GM23338 (cell line): ENCODE results near the gene TMED10. TPM values are rescaled to one million over a fixed set of nuclear protein-coding genes. Genes with fewer than 3 reads are reported as not detected.

ENCODE experiments used
- ATAC-seq: fragments of 200-7000 bp; cut with Tn5 transposase; 3 replicates; pipeline ENCODE4 v1.9.1; 2020
- DNase-seq: peaks from one replicate; pipeline ENCODE4 v3.0.0-alpha.2; 2015; ENCODE audit warnings: low spot score
- H2AFZ ChIP-seq: fragments of 200-600 bp; sonication (generic); 2 replicates; pipeline ENCODE4 v1.8.0; 2016; ENCODE audit warnings: antibody characterized with exemption, mild to moderate bottlenecking, moderate library complexity
- H3F3A ChIP-seq: fragments of 200-600 bp; sonication (generic); replicated peaks from 2 replicates; pipeline ENCODE4 v1.8.0; 2017; ENCODE audit warnings: antibody characterized with exemption, mixed run types, low read depth
- H3K27ac ChIP-seq: fragments of 200-600 bp; sonication (generic); 2 replicates; pipeline ENCODE4 v1.6.1; 2016; ENCODE audit warnings: low read depth
- H3K27me3 ChIP-seq: fragments of 200-600 bp; sonication (generic); 2 replicates; pipeline ENCODE4 v1.8.0; 2016; ENCODE audit warnings: mild to moderate bottlenecking, mixed run types, moderate library complexity; ENCODE audit not compliant: insufficient read depth
- H3K36me3 ChIP-seq: fragments of 200-600 bp; sonication (generic); 2 replicates; pipeline ENCODE4 v1.8.0; 2016; ENCODE audit warnings: mild to moderate bottlenecking; ENCODE audit not compliant: insufficient read depth
- H3K4me1 ChIP-seq: fragments of 200-600 bp; sonication (generic); 2 replicates; pipeline ENCODE4 v1.8.0; 2016; ENCODE audit warnings: mild to moderate bottlenecking, moderate library complexity; ENCODE audit not compliant: insufficient read depth
- H3K4me2 ChIP-seq: fragments of 200-600 bp; sonication (generic); 2 replicates; pipeline ENCODE4 v1.7.1; 2017; ENCODE audit warnings: mixed run types
- H3K4me3 ChIP-seq: fragments of 200-600 bp; sonication (generic); 2 replicates; pipeline ENCODE4 v1.6.1; 2016; ENCODE audit warnings: mixed run types
- H3K79me2 ChIP-seq: fragments of 200-600 bp; sonication (generic); replicated peaks from 2 replicates; pipeline ENCODE4 v1.8.0; 2017; ENCODE audit warnings: mild to moderate bottlenecking; ENCODE audit not compliant: insufficient read depth
- H3K9me2 ChIP-seq: fragments of 200-600 bp; sonication (generic); 2 replicates; pipeline ENCODE4 v1.8.0; 2017; ENCODE audit not compliant: insufficient read depth
- H4K20me1 ChIP-seq: fragments of 200-600 bp; sonication (generic); replicated peaks from 2 replicates; pipeline ENCODE4 v1.8.0; 2017; ENCODE audit warnings: mild to moderate bottlenecking; ENCODE audit not compliant: insufficient read depth
- H3K27ac Mint-ChIP-seq: 2 replicates; pipeline ENCODE4 v1.8.0; 2020; ENCODE audit warnings: inconsistent platforms, mild to moderate bottlenecking, moderate library complexity, mixed read lengths
- H3K27me3 Mint-ChIP-seq: 3 replicates; pipeline ENCODE4 v1.8.0; 2022; ENCODE audit warnings: low read depth, mild to moderate bottlenecking, moderate library complexity, mixed read lengths, inconsistent platforms; ENCODE audit not compliant: insufficient read depth, poor library complexity
- H3K36me3 Mint-ChIP-seq: 3 replicates; pipeline ENCODE4 v1.8.0; 2021; ENCODE audit warnings: low read depth, mild to moderate bottlenecking, inconsistent platforms, moderate library complexity, mixed read lengths
- H3K4me1 Mint-ChIP-seq: 3 replicates; pipeline ENCODE4 v1.8.0; 2020; ENCODE audit warnings: mild to moderate bottlenecking, inconsistent platforms, mixed read lengths
- H3K4me3 Mint-ChIP-seq: 3 replicates; pipeline ENCODE4 v1.8.0; 2021; ENCODE audit warnings: moderate library complexity, mild to moderate bottlenecking, inconsistent platforms, mixed read lengths
- H3K9me3 Mint-ChIP-seq: 3 replicates; pipeline ENCODE4 v1.8.0; 2020; ENCODE audit warnings: moderate library complexity, mild to moderate bottlenecking, inconsistent platforms, mixed read lengths
- CREB1 ChIP-seq: fragments of 250-450 bp; sonication (Bioruptor Pico); IDR thresholded peaks from 2 replicates; pipeline ENCODE4 v1.5.0; 2020; ENCODE audit warnings: low read depth, mild to moderate bottlenecking, moderate library complexity
- EZH2 ChIP-seq: fragments of 200-600 bp; sonication (generic); IDR thresholded peaks from one replicate; pipeline ENCODE4 v1.8.0; 2017; ENCODE audit warnings: antibody characterized with exemption, mild to moderate bottlenecking, low read depth; ENCODE audit not compliant: unreplicated experiment
- EZH2phosphoT487 ChIP-seq: fragments of 200-600 bp; sonication (generic); IDR thresholded peaks from one replicate; pipeline ENCODE4 v1.8.1; 2018; ENCODE audit warnings: antibody characterized with exemption; ENCODE audit not compliant: unreplicated experiment
- JUNB ChIP-seq: IDR thresholded peaks from one replicate; pipeline ENCODE4 v1.6.1; 2016; ENCODE audit warnings: antibody characterized with exemption; ENCODE audit not compliant: unreplicated experiment
- NANOG ChIP-seq: IDR thresholded peaks from 2 replicates; pipeline ENCODE4 v1.6.1; 2016; ENCODE audit warnings: antibody characterized with exemption, borderline replicate concordance
- POLR2AphosphoS5 ChIP-seq: IDR thresholded peaks from 2 replicates; pipeline ENCODE4 v1.6.1; 2016; ENCODE audit warnings: antibody characterized with exemption, low read depth
- STAT1 ChIP-seq: IDR thresholded peaks from one replicate; pipeline ENCODE4 v1.6.1; 2016; ENCODE audit warnings: antibody characterized with exemption; ENCODE audit not compliant: unreplicated experiment
- ZNF114 ChIP-seq: fragments of 250-450 bp; sonication (Bioruptor Pico); IDR thresholded peaks from 2 replicates; pipeline ENCODE4 v1.5.0; 2020; ENCODE audit warnings: mild to moderate bottlenecking, moderate library complexity
- ZNF331 ChIP-seq: fragments of 250-450 bp; sonication (Bioruptor Pico); IDR thresholded peaks from 2 replicates; pipeline ENCODE4 v1.5.0; 2020; ENCODE audit warnings: low read depth, mild to moderate bottlenecking, moderate library complexity
- polyA plus RNA-seq: library from polyadenylated mRNA; unstranded; fragments of >200 nt; fragmentation: Nextera tagmentation; extraction: Ambion mirVana; gene quantifications from 2 replicates; pipeline ENCODE4 v1.2.1, GENCODE V29; 2016
- total RNA-seq: library from RNA; depleted of rRNA; stranded (reverse); fragments of >200 nt; shearing (Covaris generic); gene quantifications from 2 replicates; pipeline ENCODE4 v1.2.3, GENCODE V29; 2014
- TF ChIP-seq, protein P1 (sequence below): IDR thresholded peaks from 2 replicates; pipeline ENCODE4 v1.6.1; 2016; ENCODE audit warnings: antibody characterized with exemption
- TF ChIP-seq, protein P2 (sequence below): fragments of 250-450 bp; sonication (Bioruptor Pico); IDR thresholded peaks from 2 replicates; pipeline ENCODE4 v1.5.0; 2020; ENCODE audit warnings: mild to moderate bottlenecking, moderate library complexity
- TF ChIP-seq, protein P3 (sequence below): IDR thresholded peaks from one replicate; pipeline ENCODE4 v1.6.1; 2018; ENCODE audit warnings: antibody characterized with exemption; ENCODE audit not compliant: unreplicated experiment

The TMED10 gene
- total and polyA plus RNA-seq, 2 experiments from 2014 or later: 180 to 196 TPM

DNA sequence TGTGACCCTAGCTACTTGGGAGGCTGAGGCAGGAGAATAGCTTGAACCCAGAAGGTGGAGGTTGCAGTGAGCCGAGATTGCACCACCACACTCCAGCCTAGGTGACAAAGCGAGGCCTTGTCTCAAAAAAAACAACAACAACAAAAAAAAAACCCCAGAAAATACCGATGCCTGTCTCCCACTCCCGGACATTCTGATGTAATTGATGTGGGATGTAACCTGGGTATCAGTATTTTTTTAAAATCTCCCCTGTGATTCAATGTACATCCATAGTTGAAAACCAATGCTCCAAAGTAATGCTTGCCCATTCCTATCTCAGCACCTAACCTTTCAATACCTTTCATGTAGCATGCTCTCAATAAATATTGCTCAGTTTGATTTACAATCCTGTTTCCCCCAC, 11.7 kb upstream of the TMED10 start:
- no peak overlapping the region for H3K27ac ChIP-seq
- no peak for ATAC-seq
- H3K36me3 Mint-ChIP-seq: no peaks in the 10 kb centered on the region
- no peak overlapping the region for H3K27ac Mint-ChIP-seq
- no peaks in the 10 kb centered on the region for H3K79me2 ChIP-seq
- H3K4me1 Mint-ChIP-seq: no peaks in the 10 kb centered on the region
- TF ChIP-seq ZNF331: no peak
- no peak for TF ChIP-seq ZNF114 (CRISPR knock-in tag)
- TF ChIP-seq, protein P1, sequence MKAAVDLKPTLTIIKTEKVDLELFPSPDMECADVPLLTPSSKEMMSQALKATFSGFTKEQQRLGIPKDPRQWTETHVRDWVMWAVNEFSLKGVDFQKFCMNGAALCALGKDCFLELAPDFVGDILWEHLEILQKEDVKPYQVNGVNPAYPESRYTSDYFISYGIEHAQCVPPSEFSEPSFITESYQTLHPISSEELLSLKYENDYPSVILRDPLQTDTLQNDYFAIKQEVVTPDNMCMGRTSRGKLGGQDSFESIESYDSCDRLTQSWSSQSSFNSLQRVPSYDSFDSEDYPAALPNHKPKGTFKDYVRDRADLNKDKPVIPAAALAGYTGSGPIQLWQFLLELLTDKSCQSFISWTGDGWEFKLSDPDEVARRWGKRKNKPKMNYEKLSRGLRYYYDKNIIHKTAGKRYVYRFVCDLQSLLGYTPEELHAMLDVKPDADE: no peak
- TF ChIP-seq EZH2: no peak
- no peak for TF ChIP-seq POLR2AphosphoS5
- TF ChIP-seq NANOG: no peak
- TF ChIP-seq STAT1: no peak
- no peak for TF ChIP-seq CREB1 (CRISPR knock-in tag)
- TF ChIP-seq, protein P2, sequence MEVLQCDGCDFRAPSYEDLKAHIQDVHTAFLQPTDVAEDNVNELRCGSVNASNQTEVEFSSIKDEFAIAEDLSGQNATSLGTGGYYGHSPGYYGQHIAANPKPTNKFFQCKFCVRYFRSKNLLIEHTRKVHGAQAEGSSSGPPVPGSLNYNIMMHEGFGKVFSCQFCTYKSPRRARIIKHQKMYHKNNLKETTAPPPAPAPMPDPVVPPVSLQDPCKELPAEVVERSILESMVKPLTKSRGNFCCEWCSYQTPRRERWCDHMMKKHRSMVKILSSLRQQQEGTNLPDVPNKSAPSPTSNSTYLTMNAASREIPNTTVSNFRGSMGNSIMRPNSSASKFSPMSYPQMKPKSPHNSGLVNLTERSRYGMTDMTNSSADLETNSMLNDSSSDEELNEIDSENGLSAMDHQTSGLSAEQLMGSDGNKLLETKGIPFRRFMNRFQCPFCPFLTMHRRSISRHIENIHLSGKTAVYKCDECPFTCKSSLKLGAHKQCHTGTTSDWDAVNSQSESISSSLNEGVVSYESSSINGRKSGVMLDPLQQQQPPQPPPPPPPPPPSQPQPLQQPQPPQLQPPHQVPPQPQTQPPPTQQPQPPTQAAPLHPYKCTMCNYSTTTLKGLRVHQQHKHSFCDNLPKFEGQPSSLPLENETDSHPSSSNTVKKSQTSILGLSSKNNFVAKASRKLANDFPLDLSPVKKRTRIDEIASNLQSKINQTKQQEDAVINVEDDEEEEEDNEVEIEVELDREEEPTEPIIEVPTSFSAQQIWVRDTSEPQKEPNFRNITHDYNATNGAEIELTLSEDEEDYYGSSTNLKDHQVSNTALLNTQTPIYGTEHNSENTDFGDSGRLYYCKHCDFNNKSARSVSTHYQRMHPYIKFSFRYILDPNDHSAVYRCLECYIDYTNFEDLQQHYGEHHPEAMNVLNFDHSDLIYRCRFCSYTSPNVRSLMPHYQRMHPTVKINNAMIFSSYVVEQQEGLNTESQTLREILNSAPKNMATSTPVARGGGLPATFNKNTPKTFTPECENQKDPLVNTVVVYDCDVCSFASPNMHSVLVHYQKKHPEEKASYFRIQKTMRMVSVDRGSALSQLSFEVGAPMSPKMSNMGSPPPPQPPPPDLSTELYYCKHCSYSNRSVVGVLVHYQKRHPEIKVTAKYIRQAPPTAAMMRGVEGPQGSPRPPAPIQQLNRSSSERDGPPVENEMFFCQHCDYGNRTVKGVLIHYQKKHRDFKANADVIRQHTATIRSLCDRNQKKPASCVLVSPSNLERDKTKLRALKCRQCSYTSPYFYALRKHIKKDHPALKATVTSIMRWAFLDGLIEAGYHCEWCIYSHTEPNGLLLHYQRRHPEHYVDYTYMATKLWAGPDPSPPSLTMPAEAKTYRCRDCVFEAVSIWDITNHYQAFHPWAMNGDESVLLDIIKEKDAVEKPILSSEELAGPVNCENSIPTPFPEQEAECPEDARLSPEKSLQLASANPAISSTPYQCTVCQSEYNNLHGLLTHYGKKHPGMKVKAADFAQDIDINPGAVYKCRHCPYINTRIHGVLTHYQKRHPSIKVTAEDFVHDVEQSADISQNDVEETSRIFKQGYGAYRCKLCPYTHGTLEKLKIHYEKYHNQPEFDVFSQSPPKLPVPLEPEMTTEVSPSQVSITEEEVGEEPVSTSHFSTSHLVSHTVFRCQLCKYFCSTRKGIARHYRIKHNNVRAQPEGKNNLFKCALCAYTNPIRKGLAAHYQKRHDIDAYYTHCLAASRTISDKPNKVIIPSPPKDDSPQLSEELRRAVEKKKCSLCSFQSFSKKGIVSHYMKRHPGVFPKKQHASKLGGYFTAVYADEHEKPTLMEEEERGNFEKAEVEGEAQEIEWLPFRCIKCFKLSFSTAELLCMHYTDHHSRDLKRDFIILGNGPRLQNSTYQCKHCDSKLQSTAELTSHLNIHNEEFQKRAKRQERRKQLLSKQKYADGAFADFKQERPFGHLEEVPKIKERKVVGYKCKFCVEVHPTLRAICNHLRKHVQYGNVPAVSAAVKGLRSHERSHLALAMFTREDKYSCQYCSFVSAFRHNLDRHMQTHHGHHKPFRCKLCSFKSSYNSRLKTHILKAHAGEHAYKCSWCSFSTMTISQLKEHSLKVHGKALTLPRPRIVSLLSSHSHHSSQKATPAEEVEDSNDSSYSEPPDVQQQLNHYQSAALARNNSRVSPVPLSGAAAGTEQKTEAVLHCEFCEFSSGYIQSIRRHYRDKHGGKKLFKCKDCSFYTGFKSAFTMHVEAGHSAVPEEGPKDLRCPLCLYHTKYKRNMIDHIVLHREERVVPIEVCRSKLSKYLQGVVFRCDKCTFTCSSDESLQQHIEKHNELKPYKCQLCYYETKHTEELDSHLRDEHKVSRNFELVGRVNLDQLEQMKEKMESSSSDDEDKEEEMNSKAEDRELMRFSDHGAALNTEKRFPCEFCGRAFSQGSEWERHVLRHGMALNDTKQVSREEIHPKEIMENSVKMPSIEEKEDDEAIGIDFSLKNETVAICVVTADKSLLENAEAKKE (CRISPR knock-in tag): no peak
- no peak for TF ChIP-seq EZH2phosphoT487
- TF ChIP-seq JUNB: no peak
- TF ChIP-seq, protein P3, sequence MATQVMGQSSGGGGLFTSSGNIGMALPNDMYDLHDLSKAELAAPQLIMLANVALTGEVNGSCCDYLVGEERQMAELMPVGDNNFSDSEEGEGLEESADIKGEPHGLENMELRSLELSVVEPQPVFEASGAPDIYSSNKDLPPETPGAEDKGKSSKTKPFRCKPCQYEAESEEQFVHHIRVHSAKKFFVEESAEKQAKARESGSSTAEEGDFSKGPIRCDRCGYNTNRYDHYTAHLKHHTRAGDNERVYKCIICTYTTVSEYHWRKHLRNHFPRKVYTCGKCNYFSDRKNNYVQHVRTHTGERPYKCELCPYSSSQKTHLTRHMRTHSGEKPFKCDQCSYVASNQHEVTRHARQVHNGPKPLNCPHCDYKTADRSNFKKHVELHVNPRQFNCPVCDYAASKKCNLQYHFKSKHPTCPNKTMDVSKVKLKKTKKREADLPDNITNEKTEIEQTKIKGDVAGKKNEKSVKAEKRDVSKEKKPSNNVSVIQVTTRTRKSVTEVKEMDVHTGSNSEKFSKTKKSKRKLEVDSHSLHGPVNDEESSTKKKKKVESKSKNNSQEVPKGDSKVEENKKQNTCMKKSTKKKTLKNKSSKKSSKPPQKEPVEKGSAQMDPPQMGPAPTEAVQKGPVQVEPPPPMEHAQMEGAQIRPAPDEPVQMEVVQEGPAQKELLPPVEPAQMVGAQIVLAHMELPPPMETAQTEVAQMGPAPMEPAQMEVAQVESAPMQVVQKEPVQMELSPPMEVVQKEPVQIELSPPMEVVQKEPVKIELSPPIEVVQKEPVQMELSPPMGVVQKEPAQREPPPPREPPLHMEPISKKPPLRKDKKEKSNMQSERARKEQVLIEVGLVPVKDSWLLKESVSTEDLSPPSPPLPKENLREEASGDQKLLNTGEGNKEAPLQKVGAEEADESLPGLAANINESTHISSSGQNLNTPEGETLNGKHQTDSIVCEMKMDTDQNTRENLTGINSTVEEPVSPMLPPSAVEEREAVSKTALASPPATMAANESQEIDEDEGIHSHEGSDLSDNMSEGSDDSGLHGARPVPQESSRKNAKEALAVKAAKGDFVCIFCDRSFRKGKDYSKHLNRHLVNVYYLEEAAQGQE: no peak
- no peaks in the 10 kb centered on the region for H3K27me3 ChIP-seq
- H3K9me2 ChIP-seq: no peaks in the 10 kb centered on the region
- no peak overlapping the region for H3K4me2 ChIP-seq
- H3K4me1 ChIP-seq: no peaks in the 10 kb centered on the region
- H3K4me3 Mint-ChIP-seq: no peak overlapping the region
- H3K4me3 ChIP-seq: no peak overlapping the region
- no peak overlapping the region for H2AFZ ChIP-seq
- no peaks in the 10 kb centered on the region for H3F3A ChIP-seq
- H4K20me1 ChIP-seq: no peaks in the 10 kb centered on the region
- DNase-seq: no peak
- H3K27me3 Mint-ChIP-seq: peaks cover 15% of the 10 kb centered on the region
- H3K36me3 ChIP-seq: no peaks in the 10 kb centered on the region
- no peaks in the 10 kb centered on the region for H3K9me3 Mint-ChIP-seq
